GM19239 (cell line): ENCODE results near the gene KLF16.

Source experiments
- DNase-seq: peaks from one replicate; pipeline ENCODE4 v3.0.0; 2011; ENCODE audit warnings: low spot score; ENCODE audit not compliant: insufficient read length
- FAIRE-seq: peaks from 2 replicates; lab custom pipeline; 2011; peaks lifted over from hg19 to GRCh38; lab: Jason Lieb, UNC

Gene KLF16

GRCh38 chr19:1812426-1813191 lies 50.8 kb downstream of the KLF16 start:
- peak; percentile 97 for FAIRE-seq
- peak; percentile 97 for DNase-seq

- no peak for FAIRE-seq
Observed at GRCh38 chr19:1811942-1812425, 51.4 kb downstream of the KLF16 start, which contains the start of gene ATP8B3. Gene ATP8B3, minus strand, starts transcription at chr19:1812276. Its CDS starts 540 bp downstream, at chr19:1811736.

GRCh38 chr19:1811472-1811894 lies 51.9 kb downstream of the KLF16 start:
- no peak for DNase-seq

More at GRCh38 chr19:1811942-1812425, 51.4 kb downstream of the KLF16 start, which contains the start of gene ATP8B3:
- DNase-seq = peak; percentile 100

GRCh38 chr19:1810439-1811160 lies 52.8 kb downstream of the KLF16 start:
- DNase-seq = no peak
- no peak for FAIRE-seq

More at GRCh38 chr19:1811472-1811894, 51.9 kb downstream of the KLF16 start:
- FAIRE-seq = no peak

- no peak for FAIRE-seq
- no peak for DNase-seq
Observed at GRCh38 chr19:1809678-1810077, 53.7 kb downstream of the KLF16 start.

- FAIRE-seq = no peak
Observed at GRCh38 chr19:1808395-1808731, 55.0 kb downstream of the KLF16 start.

DNA sequence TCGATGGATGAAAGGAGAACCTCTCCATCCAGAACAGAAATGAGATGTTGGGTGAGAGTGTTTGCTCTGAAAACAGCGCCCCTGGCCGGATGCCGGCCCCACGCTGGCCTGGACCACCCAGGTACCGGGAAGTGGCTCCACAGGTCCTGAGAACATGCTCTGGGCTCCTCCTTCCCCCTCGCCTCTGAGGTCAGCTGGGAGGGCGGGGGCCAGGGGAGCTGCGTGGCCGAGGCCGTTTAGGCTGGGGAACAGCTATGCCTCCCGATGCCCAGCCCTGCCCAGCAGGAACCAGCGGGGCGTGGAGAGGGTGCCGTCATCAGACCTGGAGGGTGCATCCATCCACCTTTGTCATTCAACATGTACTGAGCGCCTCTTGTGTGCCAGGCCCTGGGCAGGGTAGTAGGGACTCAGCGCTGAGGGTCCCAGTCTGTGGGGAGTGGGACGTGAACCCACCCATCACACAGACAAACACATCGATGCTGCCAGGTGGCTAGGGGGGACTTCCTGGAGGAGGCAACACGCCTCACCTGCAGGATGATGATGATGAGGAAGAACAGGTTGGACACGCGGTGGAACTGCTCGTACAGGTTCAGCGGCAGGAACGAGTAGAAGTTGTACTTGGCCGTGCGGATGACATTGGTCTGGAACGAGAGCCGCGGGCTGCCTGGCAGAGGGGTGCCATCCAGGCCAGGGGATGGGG lies 55.5 kb downstream of the KLF16 start:
- FAIRE-seq (no peak), DNase-seq (no peak)

More at GRCh38 chr19:1808395-1808731, 55.0 kb downstream of the KLF16 start:
- no peak for DNase-seq

- DNase-seq = no peak
Observed at GRCh38 chr19:1807030-1807694, 56.2 kb downstream of the KLF16 start.

GRCh38 chr19:1806184-1807029 lies 57.0 kb downstream of the KLF16 start:
- FAIRE-seq (no peak), DNase-seq (no peak)

More at GRCh38 chr19:1807030-1807694, 56.2 kb downstream of the KLF16 start:
- FAIRE-seq = no peak

GRCh38 chr19:1805401-1806183 lies 57.8 kb downstream of the KLF16 start:
- DNase-seq = no peak
- no peak for FAIRE-seq

GRCh38 chr19:1804858-1805257 lies 58.5 kb downstream of the KLF16 start:
- FAIRE-seq = no peak
- no peak for DNase-seq
